ENCODE results near the gene MRPS12. TPM values are rescaled to one million over a fixed set of nuclear protein-coding genes. Genes with fewer than 3 reads are reported as not detected.
A peak's percentile ranks its signal among the peaks of the same experiment; 100 is the strongest.

Gene MRPS12
- total RNA-seq, 4 donors from 2014 or later: 29.8 to 56.1 (median 35.6) TPM

GRCh38 chr19:38891771-38892170, 39.0 kb upstream of the MRPS12 start:
- Histone ChIP-seq H3K36me3 (peaks cover 0 to 42% (median 0%) of the 10 kb centered on the region in 3 donors), H3K4me1 (no peaks in the 10 kb centered on the region), H3K9me3 (no peaks in the 10 kb centered on the region), H3K4me3 (no peak overlapping the region), H3K27me3 (no peaks in the 10 kb centered on the region), H3K27ac (no peak overlapping the region)
- no peak for DNase-seq
- TF ChIP-seq CTCF (IDR thresholded peaks at IDR 0.05) (no peak), POLR2A (IDR thresholded peaks at IDR 0.05) (no peak)

GRCh38 chr19:38892841-38893240, 37.9 kb upstream of the MRPS12 start:
- no peaks in the 10 kb centered on the region for H3K9me3 ChIP-seq
- no peak overlapping the region for H3K4me3 ChIP-seq
- H3K36me3 ChIP-seq: peaks cover 0 to 39% (median 0%) of the 10 kb centered on the region in 3 donors
- TF ChIP-seq POLR2A (IDR thresholded peaks at IDR 0.05) (no peak), CTCF (IDR thresholded peaks at IDR 0.05) (no peak)
- H3K4me1 ChIP-seq: no peaks in the 10 kb centered on the region
- DNase-seq: no peak
- no peak overlapping the region for H3K27ac ChIP-seq
- H3K27me3 ChIP-seq: no peaks in the 10 kb centered on the region

GRCh38 chr19:38893341-38893771, 37.4 kb upstream of the MRPS12 start:
- Histone ChIP-seq H3K4me3 (no peak overlapping the region), H3K27ac (no peak overlapping the region), H3K27me3 (no peaks in the 10 kb centered on the region), H3K36me3 (peaks cover 0 to 34% (median 0%) of the 10 kb centered on the region in 3 donors), H3K9me3 (no peaks in the 10 kb centered on the region), H3K4me1 (peaks cover 0 to 5% (median under 1%) of the 10 kb centered on the region in 4 donors)
- DNase-seq: no peak
- no peak for TF ChIP-seq POLR2A (IDR thresholded peaks at IDR 0.05)
- TF ChIP-seq CTCF (IDR thresholded peaks at IDR 0.05): no peak

- Histone ChIP-seq H3K36me3 (peaks cover 0 to 18% (median 0%) of the 10 kb centered on the region in 3 donors), H3K27ac (no peak overlapping the region), H3K4me1 (peaks cover 0 to 11% (median 3%) of the 10 kb centered on the region in 4 donors), H3K27me3 (no peaks in the 10 kb centered on the region), H3K4me3 (no peak overlapping the region), H3K9me3 (no peaks in the 10 kb centered on the region)
- DNase-seq: no peak
- no peak for TF ChIP-seq POLR2A (IDR thresholded peaks at IDR 0.05)
- no peak for TF ChIP-seq CTCF (IDR thresholded peaks at IDR 0.05)
Observed at GRCh38 chr19:38894968-38895367, 35.8 kb upstream of the MRPS12 start.

GRCh38 chr19:38898788-38899446, 31.8 kb upstream of the MRPS12 start:
- Histone ChIP-seq H3K27ac (peak overlapping the region; percentile 82 to 89 (median 88)), H3K4me1 (peaks cover 0 to 25% (median 3%) of the 10 kb centered on the region in 4 donors), H3K9me3 (no peaks in the 10 kb centered on the region), H3K4me3 (peak overlapping the region; percentile 70 to 88 (median 80)), H3K27me3 (no peaks in the 10 kb centered on the region), H3K36me3 (no peaks in the 10 kb centered on the region)
- no peak for TF ChIP-seq CTCF (IDR thresholded peaks at IDR 0.05)
- DNase-seq: peak in 1 of 3 donors; percentile 52
